Peyer's patch (tissue), 4 donors: ENCODE measurements around the gene FNIP1.

ENCODE experiments used
- CTCF ChIP-seq, 6 experiments: fragments of 450-650 bp in 4 of 6; fragments of 200-600 bp in 2 of 6; sonication (generic) in 1 of 6; IDR thresholded peaks; one replicate each; pipeline ENCODE4 v1.5.1; 2017 to 2019; ENCODE audit warnings: antibody characterized with exemption in 6 of 6, mild to moderate bottlenecking in 3 of 6, moderate library complexity in 1 of 6
- POLR2A ChIP-seq, 2 donors: fragments of 450-650 bp; IDR thresholded peaks; one replicate each; pipeline ENCODE4 v1.5.1; 2017; ENCODE audit warnings: antibody characterized with exemption in 2 of 2, mild to moderate bottlenecking in 2 of 2, moderate library complexity in 2 of 2

- no peak for TF ChIP-seq CTCF (IDR thresholded peaks at IDR 0.05)
- no peak for TF ChIP-seq POLR2A (IDR thresholded peaks at IDR 0.05)
Measured at GRCh38 chr5:131783874-131784273, 12.9 kb downstream of the FNIP1 start.
